ENCODE results near the gene CYP46A1. TPM values are rescaled to one million over a fixed set of nuclear protein-coding genes. Genes with fewer than 3 reads are reported as not detected.

Gene CYP46A1
- total and polyA plus RNA-seq, 2 donors from 2014 or later: 0.82 to 2.5 TPM

GRCh38 chr14:99758121-99758821, 74.2 kb downstream of the CYP46A1 start:
- intact Hi-C loops (cut with DNase I): no loop called here
- Histone ChIP-seq H3K4me3 (ENCODE audit: low read length in 3 of 3) (no peak overlapping the region), H3K27me3 (ENCODE audit: control insufficient read depth, insufficient read depth, low read length) (no peaks in the 10 kb centered on the region), H3K4me1 (ENCODE audit: control insufficient read depth in 2 of 3, insufficient read depth in 2 of 3, low read depth in 1 of 3, low read length in 3 of 3) (peaks cover 0 to 25% (median 3%) of the 10 kb centered on the region in 3 donors), H3K9me3 (ENCODE audit: control insufficient read depth in 2 of 3, insufficient read depth in 1 of 3, low read length in 3 of 3) (no peaks in the 10 kb centered on the region), H3K27ac (ENCODE audit: low read depth in 2 of 2, low read length in 2 of 2) (no peak overlapping the region), H3K36me3 (ENCODE audit: control insufficient read depth in 2 of 3, insufficient read depth in 3 of 3, low read length in 3 of 3) (no peaks in the 10 kb centered on the region), H3K9ac (ENCODE audit: low read length in 3 of 3) (no peak overlapping the region)
- peak; percentile 50 to 94 (median 75) for DNase-seq
- FAIRE-seq: no peak
- TF ChIP-seq CTCF (IDR thresholded peaks at IDR 0.05; ENCODE audit: borderline replicate concordance, extremely low read depth, insufficient read depth): no peak

GRCh38 chr14:99758872-99759545, 74.9 kb downstream of the CYP46A1 start:
- peak in 2 of 5 donors; percentile 38 to 45 for DNase-seq

DNA sequence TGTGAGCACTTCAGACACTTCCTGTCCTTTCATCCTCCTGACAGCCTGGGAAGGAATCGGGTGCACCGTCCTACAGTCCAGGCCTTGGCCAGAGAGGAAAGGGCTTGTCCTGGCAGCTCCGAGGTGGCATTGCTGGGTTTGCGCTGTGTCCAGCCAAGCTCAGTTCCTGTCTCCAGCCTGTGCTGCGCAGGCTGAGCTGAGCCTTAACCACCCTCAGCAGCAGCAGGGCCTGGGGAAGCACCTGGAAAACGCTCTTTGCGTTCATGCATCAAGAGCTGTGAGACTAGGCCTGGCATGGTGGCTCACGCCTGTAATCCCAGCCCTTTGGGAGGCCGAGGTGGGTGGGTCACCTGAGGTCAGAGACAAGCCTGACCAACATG, 75.4 kb downstream of the CYP46A1 start:
- no peaks in the 10 kb centered on the region for H3K36me3 ChIP-seq (ENCODE audit: control insufficient read depth in 2 of 3, insufficient read depth in 3 of 3, low read length in 3 of 3)
- DNase-seq (peak in 2 of 5 donors; percentile 29 to 64), FAIRE-seq (no peak)
- no peak overlapping the region for H3K9ac ChIP-seq (ENCODE audit: low read length in 3 of 3)
- no peaks in the 10 kb centered on the region for H3K9me3 ChIP-seq (ENCODE audit: control insufficient read depth in 2 of 3, insufficient read depth in 1 of 3, low read length in 3 of 3)
- no peak overlapping the region for H3K4me3 ChIP-seq (ENCODE audit: low read length in 3 of 3)
- no peaks in the 10 kb centered on the region for H3K27me3 ChIP-seq (ENCODE audit: control insufficient read depth, insufficient read depth, low read length)
- no peak overlapping the region for H3K27ac ChIP-seq (ENCODE audit: low read depth in 2 of 2, low read length in 2 of 2)
- TF ChIP-seq CTCF (IDR thresholded peaks at IDR 0.05; ENCODE audit: borderline replicate concordance, extremely low read depth, insufficient read depth): no peak
- peaks cover 0 to 15% (median 3%) of the 10 kb centered on the region in 3 donors for H3K4me1 ChIP-seq (ENCODE audit: control insufficient read depth in 2 of 3, insufficient read depth in 2 of 3, low read depth in 1 of 3, low read length in 3 of 3)
- intact Hi-C loops (cut with DNase I): no loop called here

More at GRCh38 chr14:99758872-99759545, 74.9 kb downstream of the CYP46A1 start:
- no peak for TF ChIP-seq CTCF (IDR thresholded peaks at IDR 0.05; ENCODE audit: borderline replicate concordance, extremely low read depth, insufficient read depth)
- Histone ChIP-seq H3K36me3 (ENCODE audit: control insufficient read depth in 2 of 3, insufficient read depth in 3 of 3, low read length in 3 of 3) (no peaks in the 10 kb centered on the region), H3K4me1 (ENCODE audit: control insufficient read depth in 2 of 3, insufficient read depth in 2 of 3, low read depth in 1 of 3, low read length in 3 of 3) (peaks cover 0 to 18% (median 3%) of the 10 kb centered on the region in 3 donors), H3K27me3 (ENCODE audit: control insufficient read depth, insufficient read depth, low read length) (no peaks in the 10 kb centered on the region), H3K9me3 (ENCODE audit: control insufficient read depth in 2 of 3, insufficient read depth in 1 of 3, low read length in 3 of 3) (no peaks in the 10 kb centered on the region), H3K27ac (ENCODE audit: low read depth in 2 of 2, low read length in 2 of 2) (no peak overlapping the region), H3K4me3 (ENCODE audit: low read length in 3 of 3) (no peak overlapping the region), H3K9ac (ENCODE audit: low read length in 3 of 3) (no peak overlapping the region)
- intact Hi-C loops (cut with DNase I): no loop called here
- FAIRE-seq: no peak
